ENCODE data around the gene GPR52.

Gene GPR52

GRCh38 chr1:174417921-174418320, 29.8 kb upstream of the GPR52 start:
- no peak for ATAC-seq

GRCh38 chr1:174425121-174425520, 22.6 kb upstream of the GPR52 start:
- TF ChIP-seq SNAI2 (CRISPR knock-in tag; IDR thresholded peaks at IDR 0.05) = no peak
- TF ChIP-seq TOX (CRISPR knock-in tag; IDR thresholded peaks at IDR 0.05; ENCODE audit: borderline replicate concordance) = no peak
- no peak for TF ChIP-seq ZNF565 (CRISPR knock-in tag; conservative IDR thresholded peaks at IDR 0.05; ENCODE audit: low read depth)
- no peak for TF ChIP-seq ISL1 (CRISPR knock-in tag; IDR thresholded peaks at IDR 0.05)
- ATAC-seq = no peak

More at GRCh38 chr1:174417921-174418320, 29.8 kb upstream of the GPR52 start:
- TF ChIP-seq ZNF8 (CRISPR knock-in tag; IDR thresholded peaks at IDR 0.05) (no peak), OSR1 (CRISPR knock-in tag; IDR thresholded peaks at IDR 0.05) (no peak), ZFP30 (CRISPR knock-in tag; IDR thresholded peaks at IDR 0.05) (no peak), ZNF565 (CRISPR knock-in tag; conservative IDR thresholded peaks at IDR 0.05; ENCODE audit: low read depth) (no peak), PPARA (CRISPR knock-in tag; IDR thresholded peaks at IDR 0.05; ENCODE audit: borderline replicate concordance) (no peak), ISL1 (CRISPR knock-in tag; IDR thresholded peaks at IDR 0.05) (no peak), PATZ1 (CRISPR knock-in tag; IDR thresholded peaks at IDR 0.05; ENCODE audit: borderline replicate concordance) (no peak), CSDC2 (CRISPR knock-in tag; IDR thresholded peaks at IDR 0.05) (no peak), SNAI2 (CRISPR knock-in tag; IDR thresholded peaks at IDR 0.05) (no peak), ZFP3 (CRISPR knock-in tag; IDR thresholded peaks at IDR 0.05) (no peak), RARB (CRISPR knock-in tag; IDR thresholded peaks at IDR 0.05) (no peak), TOX (CRISPR knock-in tag; IDR thresholded peaks at IDR 0.05; ENCODE audit: borderline replicate concordance) (no peak), BACH2 (CRISPR knock-in tag; IDR thresholded peaks at IDR 0.05; ENCODE audit: borderline replicate concordance) (no peak), ARNTL (CRISPR knock-in tag; IDR thresholded peaks at IDR 0.05; ENCODE audit: borderline replicate concordance, low read depth) (no peak)
- TF ChIP-seq, protein P1, sequence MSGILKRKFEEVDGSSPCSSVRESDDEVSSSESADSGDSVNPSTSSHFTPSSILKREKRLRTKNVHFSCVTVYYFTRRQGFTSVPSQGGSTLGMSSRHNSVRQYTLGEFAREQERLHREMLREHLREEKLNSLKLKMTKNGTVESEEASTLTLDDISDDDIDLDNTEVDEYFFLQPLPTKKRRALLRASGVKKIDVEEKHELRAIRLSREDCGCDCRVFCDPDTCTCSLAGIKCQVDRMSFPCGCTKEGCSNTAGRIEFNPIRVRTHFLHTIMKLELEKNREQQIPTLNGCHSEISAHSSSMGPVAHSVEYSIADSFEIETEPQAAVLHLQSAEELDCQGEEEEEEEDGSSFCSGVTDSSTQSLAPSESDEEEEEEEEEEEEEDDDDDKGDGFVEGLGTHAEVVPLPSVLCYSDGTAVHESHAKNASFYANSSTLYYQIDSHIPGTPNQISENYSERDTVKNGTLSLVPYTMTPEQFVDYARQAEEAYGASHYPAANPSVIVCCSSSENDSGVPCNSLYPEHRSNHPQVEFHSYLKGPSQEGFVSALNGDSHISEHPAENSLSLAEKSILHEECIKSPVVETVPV (CRISPR knock-in tag; IDR thresholded peaks at IDR 0.05) = no peak
- TF ChIP-seq, protein P2, sequence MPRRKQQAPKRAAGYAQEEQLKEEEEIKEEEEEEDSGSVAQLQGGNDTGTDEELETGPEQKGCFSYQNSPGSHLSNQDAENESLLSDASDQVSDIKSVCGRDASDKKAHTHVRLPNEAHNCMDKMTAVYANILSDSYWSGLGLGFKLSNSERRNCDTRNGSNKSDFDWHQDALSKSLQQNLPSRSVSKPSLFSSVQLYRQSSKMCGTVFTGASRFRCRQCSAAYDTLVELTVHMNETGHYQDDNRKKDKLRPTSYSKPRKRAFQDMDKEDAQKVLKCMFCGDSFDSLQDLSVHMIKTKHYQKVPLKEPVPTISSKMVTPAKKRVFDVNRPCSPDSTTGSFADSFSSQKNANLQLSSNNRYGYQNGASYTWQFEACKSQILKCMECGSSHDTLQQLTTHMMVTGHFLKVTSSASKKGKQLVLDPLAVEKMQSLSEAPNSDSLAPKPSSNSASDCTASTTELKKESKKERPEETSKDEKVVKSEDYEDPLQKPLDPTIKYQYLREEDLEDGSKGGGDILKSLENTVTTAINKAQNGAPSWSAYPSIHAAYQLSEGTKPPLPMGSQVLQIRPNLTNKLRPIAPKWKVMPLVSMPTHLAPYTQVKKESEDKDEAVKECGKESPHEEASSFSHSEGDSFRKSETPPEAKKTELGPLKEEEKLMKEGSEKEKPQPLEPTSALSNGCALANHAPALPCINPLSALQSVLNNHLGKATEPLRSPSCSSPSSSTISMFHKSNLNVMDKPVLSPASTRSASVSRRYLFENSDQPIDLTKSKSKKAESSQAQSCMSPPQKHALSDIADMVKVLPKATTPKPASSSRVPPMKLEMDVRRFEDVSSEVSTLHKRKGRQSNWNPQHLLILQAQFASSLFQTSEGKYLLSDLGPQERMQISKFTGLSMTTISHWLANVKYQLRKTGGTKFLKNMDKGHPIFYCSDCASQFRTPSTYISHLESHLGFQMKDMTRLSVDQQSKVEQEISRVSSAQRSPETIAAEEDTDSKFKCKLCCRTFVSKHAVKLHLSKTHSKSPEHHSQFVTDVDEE (CRISPR knock-in tag; IDR thresholded peaks at IDR 0.05) = no peak
- TF ChIP-seq, protein P3, sequence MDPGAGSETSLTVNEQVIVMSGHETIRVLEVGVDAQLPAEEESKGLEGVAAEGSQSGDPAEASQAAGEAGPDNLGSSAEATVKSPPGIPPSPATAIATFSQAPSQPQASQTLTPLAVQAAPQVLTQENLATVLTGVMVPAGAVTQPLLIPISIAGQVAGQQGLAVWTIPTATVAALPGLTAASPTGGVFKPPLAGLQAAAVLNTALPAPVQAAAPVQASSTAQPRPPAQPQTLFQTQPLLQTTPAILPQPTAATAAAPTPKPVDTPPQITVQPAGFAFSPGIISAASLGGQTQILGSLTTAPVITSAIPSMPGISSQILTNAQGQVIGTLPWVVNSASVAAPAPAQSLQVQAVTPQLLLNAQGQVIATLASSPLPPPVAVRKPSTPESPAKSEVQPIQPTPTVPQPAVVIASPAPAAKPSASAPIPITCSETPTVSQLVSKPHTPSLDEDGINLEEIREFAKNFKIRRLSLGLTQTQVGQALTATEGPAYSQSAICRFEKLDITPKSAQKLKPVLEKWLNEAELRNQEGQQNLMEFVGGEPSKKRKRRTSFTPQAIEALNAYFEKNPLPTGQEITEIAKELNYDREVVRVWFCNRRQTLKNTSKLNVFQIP (CRISPR knock-in tag; IDR thresholded peaks at IDR 0.05; ENCODE audit: borderline replicate concordance, low read depth) = no peak
- TF ChIP-seq, protein P4, sequence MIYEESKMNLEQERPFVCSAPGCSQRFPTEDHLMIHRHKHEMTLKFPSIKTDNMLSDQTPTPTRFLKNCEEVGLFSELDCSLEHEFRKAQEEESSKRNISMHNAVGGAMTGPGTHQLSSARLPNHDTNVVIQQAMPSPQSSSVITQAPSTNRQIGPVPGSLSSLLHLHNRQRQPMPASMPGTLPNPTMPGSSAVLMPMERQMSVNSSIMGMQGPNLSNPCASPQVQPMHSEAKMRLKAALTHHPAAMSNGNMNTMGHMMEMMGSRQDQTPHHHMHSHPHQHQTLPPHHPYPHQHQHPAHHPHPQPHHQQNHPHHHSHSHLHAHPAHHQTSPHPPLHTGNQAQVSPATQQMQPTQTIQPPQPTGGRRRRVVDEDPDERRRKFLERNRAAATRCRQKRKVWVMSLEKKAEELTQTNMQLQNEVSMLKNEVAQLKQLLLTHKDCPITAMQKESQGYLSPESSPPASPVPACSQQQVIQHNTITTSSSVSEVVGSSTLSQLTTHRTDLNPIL (CRISPR knock-in tag; IDR thresholded peaks at IDR 0.05; ENCODE audit: low read depth) = no peak

DNA sequence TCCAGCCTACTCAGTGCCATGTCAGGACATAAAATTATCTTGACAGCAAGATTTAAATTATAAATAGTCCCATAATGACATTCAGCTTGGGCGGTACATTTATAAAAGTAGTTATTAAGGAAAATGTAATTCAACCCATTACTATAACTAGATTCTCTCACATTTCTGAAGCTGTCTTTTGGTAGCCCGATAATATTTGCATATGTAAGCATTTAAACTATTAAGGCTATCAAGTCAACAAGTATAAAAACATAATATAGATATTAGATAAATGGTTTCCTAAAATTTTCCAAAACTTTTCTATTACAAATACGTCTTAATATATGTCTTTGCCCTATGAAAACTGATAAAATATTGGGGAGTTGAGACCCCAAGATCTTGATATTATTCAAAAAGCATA, 21.6 kb upstream of the GPR52 start:
- no peak for TF ChIP-seq ZFP3 (CRISPR knock-in tag; IDR thresholded peaks at IDR 0.05)
- no peak for TF ChIP-seq ISL1 (CRISPR knock-in tag; IDR thresholded peaks at IDR 0.05)
- no peak for ATAC-seq

DNA sequence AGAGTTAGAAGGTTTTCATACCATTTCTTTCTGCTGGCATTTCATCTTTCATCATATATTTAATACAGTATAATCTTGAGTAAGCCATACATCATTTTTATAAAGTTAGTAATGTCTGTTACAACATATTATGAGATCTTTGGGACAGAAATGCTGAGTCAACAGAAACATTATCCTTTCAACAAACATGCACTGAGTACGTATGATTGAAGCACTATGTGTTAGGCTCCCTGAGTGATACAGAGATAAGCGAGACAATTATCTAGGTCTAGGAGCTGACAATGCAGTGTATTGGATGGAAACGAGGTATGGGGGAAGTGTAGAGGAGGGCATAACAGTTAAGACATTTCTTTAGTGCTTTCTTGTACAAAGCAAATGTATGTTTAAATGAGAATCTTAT, 19.7 kb upstream of the GPR52 start:
- ATAC-seq = no peak
- TF ChIP-seq, protein P4 (CRISPR knock-in tag; IDR thresholded peaks at IDR 0.05; ENCODE audit: low read depth) = no peak
- no peak for TF ChIP-seq ZNF70 (CRISPR knock-in tag; IDR thresholded peaks at IDR 0.05)
